AG04450 (cell line): Measurements from ENCODE around the gene CDH13. TPM values are rescaled to one million over a fixed set of nuclear protein-coding genes. Genes with fewer than 3 reads are reported as not detected.

Experiments
- CTCF ChIA-PET: fragments of 300-600, 350-600 bp; formaldehyde crosslinking; extraction: SDS; loops from one replicate; lab custom pipeline; 2022; ENCODE audit warnings: antibody characterized with exemption, inconsistent platforms; lab: Charles Lee
- POLR2A ChIA-PET: fragments of 350-600 bp; formaldehyde crosslinking; extraction: SDS; loops from one replicate; lab custom pipeline; 2021; ENCODE audit warnings: antibody characterized with exemption, inconsistent platforms; lab: Yijun Ruan, JAX
- DNase-seq: peaks from one replicate; pipeline ENCODE4 v3.0.0-alpha.2; 2011; ENCODE audit warnings: low read depth, low spot score
- H3K27ac ChIP-seq: one replicate; pipeline ENCODE4 v1.5.1; 2012; ENCODE audit warnings: low read depth, low read length, control low read depth
- H3K27me3 ChIP-seq: one replicate; pipeline ENCODE4 v1.6.0; 2012; ENCODE audit warnings: low read length; ENCODE audit not compliant: control insufficient read depth, insufficient read depth
- H3K4me3 ChIP-seq: 2 replicates; pipeline ENCODE4 v1.5.1; 2011; ENCODE audit warnings: mild to moderate bottlenecking, low read depth, low read length, control low read depth
- H3K9me3 ChIP-seq: 2 replicates; pipeline ENCODE4 v1.5.1; 2012; ENCODE audit warnings: low read length; ENCODE audit not compliant: control insufficient read depth, insufficient read depth
- CTCF ChIP-seq: IDR thresholded peaks from 2 replicates; pipeline ENCODE4 v1.5.1; 2011; ENCODE audit warnings: low read depth, low read length, control low read depth, inconsistent platforms
- polyA plus RNA-seq: library from polyadenylated mRNA; depleted of rRNA; stranded (reverse); fragments of >200 nt; gene quantifications from 2 replicates; pipeline ENCODE4 v1.2.3, GENCODE V29; 2011

CDH13 gene
- polyA plus RNA-seq, 1 experiment = 55.0 TPM

GRCh38 chr16:83159049-83159448 is 532.3 kb downstream of the CDH13 start:
- Histone ChIP-seq H3K27me3 (no peaks in the 10 kb centered on the region), H3K9me3 (no peaks in the 10 kb centered on the region; the same call in 1 of the 2 replicates), H3K27ac (no peak overlapping the region), H3K4me3 (no peak overlapping the region)
- ChIA-PET POLR2A (no interaction called here), CTCF (no interaction called here)
- no peak for DNase-seq
- no peak for TF ChIP-seq CTCF

GRCh38 chr16:83160287-83161020 is 533.7 kb downstream of the CDH13 start:
- no peak for DNase-seq
- Histone ChIP-seq H3K27me3 (no peaks in the 10 kb centered on the region), H3K27ac (no peak overlapping the region), H3K9me3 (no peaks in the 10 kb centered on the region; the same call in 1 of the 2 replicates), H3K4me3 (no peak overlapping the region)
- no peak for TF ChIP-seq CTCF
- ChIA-PET POLR2A (no interaction called here), CTCF (no interaction called here)

GRCh38 chr16:83162791-83163190 is 536.0 kb downstream of the CDH13 start:
- Histone ChIP-seq H3K27ac (no peak overlapping the region), H3K4me3 (no peak overlapping the region), H3K27me3 (no peaks in the 10 kb centered on the region), H3K9me3 (no peaks in the 10 kb centered on the region; the same call in 1 of the 2 replicates)
- no peak for DNase-seq
- POLR2A ChIA-PET = no interaction called here
- CTCF ChIA-PET = no interaction called here
- TF ChIP-seq CTCF = no peak

- no peaks in the 10 kb centered on the region for H3K27me3 ChIP-seq
- no peak overlapping the region for H3K27ac ChIP-seq
- no peak overlapping the region for H3K4me3 ChIP-seq
- POLR2A ChIA-PET = no interaction called here
- H3K9me3 ChIP-seq = no peaks in the 10 kb centered on the region
- TF ChIP-seq CTCF = no peak
- no peak for DNase-seq
- CTCF ChIA-PET = interaction anchor here (0.6 kb wide), 1 partner anchor 51 kb away, joined by 3 read pairs; no protein-coding TSS in a partner anchor
Measured at GRCh38 chr16:83164816-83165215, 538.0 kb downstream of the CDH13 start.

- H3K9me3 ChIP-seq = no peaks in the 10 kb centered on the region
- DNase-seq = no peak
- CTCF ChIA-PET = interaction anchor here (0.7 kb wide), 1 partner anchor 532 kb away, joined by 3 read pairs; no protein-coding TSS in a partner anchor
- no peak for TF ChIP-seq CTCF
- H3K27me3 ChIP-seq = no peaks in the 10 kb centered on the region
- no peak overlapping the region for H3K27ac ChIP-seq
- H3K4me3 ChIP-seq = no peak overlapping the region
- POLR2A ChIA-PET = no interaction called here
Measured at GRCh38 chr16:83171396-83171795, 544.6 kb downstream of the CDH13 start.
